Measurements from ENCODE around the gene MYL7.

Gene MYL7

DNA sequence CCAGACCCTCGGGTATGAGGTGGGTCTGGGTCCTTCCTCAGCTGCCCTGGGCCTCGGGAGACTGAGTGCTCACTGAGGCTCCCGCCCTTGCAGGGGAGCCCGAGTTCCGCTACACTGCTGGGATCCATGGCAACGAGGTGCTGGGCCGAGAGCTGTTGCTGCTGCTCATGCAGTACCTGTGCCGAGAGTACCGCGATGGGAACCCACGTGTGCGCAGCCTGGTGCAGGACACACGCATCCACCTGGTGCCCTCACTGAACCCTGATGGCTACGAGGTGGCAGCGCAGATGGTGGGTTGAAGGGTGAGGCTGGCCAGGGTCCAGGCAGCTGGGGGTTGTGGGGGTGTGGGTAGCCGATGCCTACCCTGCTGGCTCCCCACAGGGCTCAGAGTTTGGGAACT, 29.4 kb downstream of the MYL7 start:
- no peak for DNase-seq (ENCODE audit: low spot score)

DNA sequence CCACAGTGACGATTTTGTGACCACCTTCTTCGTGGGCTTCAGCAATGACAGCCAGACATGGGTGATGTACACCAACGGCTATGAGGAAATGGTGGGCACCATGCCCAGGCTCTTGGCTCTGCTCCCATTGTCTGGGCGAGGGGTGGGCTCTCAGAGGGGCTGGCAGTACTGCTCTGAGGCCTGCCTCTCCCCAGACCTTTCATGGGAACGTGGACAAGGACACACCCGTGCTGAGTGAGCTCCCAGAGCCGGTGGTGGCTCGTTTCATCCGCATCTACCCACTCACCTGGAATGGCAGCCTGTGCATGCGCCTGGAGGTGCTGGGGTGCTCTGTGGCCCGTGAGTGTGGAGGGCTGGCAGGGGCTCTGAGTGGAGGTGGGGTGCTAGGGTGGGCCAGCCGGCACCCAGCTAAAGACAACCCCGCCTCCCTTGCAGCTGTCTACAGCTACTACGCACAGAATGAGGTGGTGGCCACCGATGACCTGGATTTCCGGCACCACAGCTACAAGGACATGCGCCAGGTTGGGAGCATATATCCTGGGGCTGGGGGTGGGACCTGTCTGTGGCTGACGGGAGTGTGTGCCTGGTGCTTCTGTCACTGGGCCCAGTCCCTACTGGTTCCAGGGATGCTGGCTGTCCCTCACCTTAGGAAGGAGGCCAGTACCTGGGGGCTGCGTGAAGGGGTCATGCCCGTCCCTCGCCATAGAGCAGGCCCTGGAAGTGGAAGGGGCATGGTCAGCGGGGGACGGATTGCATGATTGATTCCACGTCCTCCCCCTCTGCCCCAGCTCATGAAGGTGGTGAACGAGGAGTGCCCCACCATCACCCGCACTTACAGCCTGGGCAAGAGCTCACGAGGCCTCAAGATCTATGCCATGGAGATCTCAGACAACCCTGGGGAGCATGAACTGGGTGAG, 30.2 kb downstream of the MYL7 start:
- DNase-seq (ENCODE audit: low spot score), result no peak

DNA sequence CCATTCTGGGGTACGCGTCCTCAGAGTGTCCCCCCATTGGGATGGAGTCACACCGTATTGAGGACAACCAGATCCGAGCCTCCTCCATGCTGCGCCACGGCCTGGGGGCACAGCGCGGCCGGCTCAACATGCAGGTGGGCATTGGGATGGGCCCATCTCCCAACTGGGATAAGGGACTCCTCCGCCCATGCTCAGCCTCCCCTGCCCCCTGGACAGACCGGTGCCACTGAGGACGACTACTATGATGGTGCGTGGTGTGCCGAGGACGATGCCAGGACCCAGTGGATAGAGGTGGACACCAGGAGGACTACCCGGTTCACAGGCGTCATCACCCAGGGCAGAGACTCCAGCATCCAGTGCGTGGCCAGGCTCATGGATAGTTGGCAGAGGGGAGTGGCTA, 31.1 kb downstream of the MYL7 start:
- no peak for DNase-seq (ENCODE audit: low spot score)

DNA sequence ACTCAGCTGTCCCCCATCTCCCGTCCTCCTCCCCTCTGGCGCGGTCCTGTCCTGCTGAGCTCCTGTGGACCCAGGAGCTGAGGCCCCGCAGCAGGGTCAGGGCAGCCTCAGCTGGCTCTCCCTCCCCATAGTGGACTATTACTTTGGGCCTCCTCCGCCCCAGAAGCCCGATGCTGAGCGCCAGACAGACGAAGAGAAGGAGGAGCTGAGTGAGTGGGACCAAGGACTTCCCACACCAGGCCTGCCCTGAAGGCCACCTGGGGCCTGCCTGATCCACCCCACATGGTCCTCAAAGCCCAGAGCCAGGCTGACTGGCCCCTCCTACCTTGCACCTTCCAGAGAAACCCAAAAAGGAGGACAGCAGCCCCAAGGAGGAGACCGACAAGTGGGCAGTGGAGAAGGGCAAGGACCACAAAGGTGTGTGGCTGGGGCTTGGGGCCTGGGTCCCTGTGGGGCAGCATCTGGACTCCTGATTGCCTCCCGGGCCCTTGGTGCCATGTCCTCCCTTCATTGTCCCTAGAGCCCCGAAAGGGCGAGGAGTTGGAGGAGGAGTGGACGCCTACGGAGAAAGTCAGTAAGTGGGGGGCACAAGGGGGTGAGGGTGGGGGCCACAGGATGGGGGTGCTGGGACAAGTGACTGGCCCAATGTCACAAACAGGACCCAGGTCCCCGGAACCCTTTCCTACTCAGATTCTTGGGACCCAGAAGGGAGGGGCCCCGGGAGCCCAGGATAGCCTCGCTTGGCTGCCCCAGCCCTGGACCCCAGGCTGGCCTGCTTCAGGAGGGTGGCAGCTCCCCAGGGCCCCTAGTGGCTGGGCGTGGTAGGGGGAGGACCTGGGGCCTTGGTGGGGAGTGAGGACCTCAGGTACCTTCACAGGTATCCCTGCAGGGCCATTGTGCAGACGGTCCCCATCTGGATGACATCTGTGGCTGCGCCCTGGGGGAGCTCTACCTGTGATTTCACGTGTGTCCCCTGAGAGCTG, 32.1 kb downstream of the MYL7 start:
- DNase-seq (ENCODE audit: low spot score), result no peak

DNA sequence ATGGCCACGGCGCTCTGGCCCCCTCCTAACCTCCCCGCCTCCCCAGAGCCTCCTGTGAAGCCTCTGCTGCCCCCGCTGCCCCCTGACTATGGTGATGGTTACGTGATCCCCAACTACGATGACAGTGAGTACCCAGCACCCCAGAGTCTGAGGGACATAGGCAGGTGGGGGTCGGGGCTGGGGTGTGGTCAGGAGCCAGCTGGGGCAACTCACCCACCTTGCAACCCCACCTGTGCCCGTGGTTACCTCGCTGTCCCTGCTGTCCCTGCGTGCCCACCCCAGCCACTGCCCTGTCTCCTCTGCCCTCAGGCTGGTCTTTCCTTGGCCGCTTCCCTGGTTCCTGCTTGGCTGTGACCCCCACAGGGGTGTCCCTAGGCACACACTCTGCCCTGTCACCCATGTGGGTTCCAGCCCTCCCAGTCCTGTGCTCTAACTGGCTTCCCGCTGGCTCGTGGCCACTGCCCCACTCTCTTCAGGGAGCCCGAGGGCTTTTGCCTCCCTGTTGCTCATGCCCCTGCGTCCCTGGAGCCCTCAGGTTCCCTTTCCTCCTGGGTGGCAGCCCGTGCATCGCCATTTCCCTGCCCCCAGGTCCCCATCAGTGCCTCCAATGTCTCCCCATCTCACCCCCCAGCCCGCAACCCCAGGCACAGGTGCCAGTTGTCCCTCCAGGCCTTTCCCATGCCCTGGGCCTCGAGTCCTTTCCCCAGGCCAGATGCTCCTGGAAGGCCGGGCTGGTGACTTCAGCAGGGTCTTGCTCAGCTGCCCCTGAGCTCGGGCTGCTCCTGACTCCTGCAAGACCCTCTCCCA, 33.0 kb downstream of the MYL7 start:
- no peak for DNase-seq (ENCODE audit: low spot score)

DNA sequence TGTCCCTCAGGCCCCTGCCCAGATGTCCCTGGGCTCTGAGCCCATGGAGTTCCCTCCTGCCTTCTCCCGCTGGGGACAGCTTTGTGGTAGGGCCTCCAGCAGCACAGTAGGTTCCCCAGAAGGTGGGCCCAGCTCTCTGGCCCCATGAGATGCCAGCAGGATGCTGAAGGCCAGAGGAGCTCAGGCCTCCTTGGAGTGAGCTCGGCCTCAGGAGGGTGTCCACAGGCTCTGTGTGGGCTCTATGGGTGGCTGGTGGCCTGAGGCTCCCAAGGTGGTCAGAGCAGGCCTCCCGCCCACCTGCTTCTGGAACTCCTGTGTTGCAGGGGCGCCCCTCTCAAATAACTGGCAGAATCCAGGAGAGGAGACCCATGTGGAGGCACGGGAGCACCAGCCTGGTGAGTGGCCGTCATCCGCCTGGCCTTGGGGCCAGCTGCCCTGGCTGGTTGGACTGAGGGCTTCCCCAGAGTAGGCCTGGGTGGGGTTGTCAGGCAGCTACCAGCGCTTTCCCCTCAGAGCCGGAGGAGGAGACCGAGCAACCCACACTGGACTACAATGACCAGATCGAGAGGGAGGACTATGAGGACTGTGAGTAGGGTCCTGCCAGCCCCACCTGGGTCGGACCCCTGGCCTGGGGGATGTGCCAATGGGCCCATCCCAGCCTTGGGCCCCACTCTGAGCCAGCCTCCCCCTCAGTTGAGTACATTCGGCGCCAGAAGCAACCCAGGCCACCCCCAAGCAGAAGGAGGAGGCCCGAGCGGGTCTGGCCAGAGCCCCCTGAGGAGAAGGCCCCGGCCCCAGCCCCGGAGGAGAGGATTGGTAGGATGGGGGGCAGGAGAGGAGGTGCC, 33.8 kb downstream of the MYL7 start:
- DNase-seq (ENCODE audit: low spot score), result no peak

DNA sequence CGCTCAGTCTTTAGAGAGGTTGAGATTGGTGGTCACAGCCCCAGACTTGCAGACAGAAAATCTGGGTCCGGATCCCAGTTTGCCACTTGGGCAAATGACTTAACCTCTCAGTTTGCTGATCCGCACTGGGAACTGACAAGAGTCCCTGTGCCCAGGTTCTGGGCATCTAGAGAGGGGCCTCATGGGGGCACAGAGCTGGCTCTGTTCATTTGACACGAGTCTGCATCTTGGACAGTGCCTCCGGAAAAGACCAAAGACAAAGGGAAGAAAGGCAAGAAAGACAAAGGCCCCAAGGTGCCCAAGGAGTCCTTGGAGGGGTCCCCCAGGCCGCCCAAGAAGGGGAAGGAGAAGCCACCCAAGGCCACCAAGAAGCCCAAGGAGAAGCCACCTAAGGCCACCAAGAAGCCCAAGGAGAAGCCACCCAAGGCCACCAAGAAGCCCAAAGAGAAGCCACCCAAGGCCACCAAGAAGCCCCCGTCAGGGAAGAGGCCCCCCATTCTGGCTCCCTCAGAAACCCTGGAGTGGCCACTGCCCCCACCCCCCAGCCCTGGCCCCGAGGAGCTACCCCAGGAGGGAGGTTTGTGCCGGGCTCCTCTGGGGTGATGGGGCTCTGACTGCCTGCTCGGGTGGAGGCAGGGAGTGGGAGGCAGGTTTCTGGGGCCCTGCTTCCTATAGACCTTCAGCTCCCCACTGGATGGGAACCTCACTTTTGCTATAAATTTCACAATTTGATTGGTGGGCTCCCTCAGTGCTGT, 34.6 kb downstream of the MYL7 start:
- no peak for DNase-seq (ENCODE audit: low spot score)

DNA sequence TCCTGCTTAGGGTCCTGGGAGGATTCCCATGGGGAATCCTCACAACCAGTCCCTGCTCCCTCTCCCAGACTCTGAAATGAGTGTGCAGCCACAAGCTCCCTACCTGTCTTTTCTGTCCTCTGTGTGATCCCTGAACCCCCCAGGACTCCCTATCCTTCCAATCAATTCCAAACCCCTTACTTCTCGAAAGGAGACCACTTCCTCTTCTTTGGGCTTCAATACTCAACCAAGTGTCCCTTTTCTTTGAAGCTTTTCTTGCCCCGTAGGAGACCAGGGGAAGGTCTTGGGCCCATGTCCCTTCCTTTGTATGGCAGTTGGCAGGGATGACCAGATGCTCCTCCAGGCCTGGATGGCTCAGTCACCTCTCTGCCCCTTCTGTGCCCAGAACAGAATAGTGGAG, 35.3 kb downstream of the MYL7 start:
- DNase-seq (ENCODE audit: low spot score), result no peak

DNA sequence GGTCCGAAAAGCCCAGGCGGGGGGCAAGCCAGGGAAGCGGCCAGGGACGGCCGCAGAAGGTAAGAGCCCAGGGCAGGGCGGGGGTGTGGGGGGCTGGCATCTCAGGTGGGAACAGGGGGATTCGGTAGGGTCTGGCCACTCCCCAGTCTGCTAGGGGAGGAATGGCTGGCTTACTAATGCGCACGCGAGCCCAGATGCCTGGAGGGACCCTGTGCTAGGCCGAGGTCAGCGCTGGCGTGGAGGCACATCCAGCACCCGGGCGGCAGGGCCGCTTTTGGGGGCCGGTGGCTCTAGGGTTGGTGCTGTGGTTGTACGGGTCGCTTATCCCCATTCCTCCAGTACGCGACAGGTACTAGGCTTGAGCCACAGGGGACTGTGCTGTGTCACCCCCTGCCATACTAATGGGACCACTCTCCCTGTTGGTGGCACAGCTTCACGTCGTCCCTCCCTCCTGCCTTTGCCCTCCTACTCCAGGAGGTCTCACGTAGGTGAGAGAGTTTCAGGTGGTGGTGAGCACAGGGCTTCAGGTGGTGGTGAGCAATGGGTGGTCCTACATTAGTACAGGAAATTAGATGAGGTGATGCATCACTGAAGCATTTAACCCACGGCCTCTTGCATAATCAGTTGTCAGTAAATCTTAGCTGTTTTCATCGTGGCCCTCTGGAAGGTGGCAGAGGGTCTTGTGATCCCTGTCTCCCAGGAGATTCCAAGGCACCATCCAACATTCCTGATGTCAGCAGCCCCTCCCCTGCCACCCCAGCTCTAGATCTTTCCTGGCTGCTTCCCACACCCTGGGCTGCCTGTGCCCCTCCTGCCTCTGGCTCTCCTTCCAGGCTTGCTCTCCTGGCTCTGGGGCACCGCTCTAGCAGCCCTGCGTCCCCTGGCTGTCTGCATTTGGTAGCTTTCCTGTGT, 36.0 kb downstream of the MYL7 start:
- DNase-seq (ENCODE audit: low spot score), result peak; percentile 73

DNA sequence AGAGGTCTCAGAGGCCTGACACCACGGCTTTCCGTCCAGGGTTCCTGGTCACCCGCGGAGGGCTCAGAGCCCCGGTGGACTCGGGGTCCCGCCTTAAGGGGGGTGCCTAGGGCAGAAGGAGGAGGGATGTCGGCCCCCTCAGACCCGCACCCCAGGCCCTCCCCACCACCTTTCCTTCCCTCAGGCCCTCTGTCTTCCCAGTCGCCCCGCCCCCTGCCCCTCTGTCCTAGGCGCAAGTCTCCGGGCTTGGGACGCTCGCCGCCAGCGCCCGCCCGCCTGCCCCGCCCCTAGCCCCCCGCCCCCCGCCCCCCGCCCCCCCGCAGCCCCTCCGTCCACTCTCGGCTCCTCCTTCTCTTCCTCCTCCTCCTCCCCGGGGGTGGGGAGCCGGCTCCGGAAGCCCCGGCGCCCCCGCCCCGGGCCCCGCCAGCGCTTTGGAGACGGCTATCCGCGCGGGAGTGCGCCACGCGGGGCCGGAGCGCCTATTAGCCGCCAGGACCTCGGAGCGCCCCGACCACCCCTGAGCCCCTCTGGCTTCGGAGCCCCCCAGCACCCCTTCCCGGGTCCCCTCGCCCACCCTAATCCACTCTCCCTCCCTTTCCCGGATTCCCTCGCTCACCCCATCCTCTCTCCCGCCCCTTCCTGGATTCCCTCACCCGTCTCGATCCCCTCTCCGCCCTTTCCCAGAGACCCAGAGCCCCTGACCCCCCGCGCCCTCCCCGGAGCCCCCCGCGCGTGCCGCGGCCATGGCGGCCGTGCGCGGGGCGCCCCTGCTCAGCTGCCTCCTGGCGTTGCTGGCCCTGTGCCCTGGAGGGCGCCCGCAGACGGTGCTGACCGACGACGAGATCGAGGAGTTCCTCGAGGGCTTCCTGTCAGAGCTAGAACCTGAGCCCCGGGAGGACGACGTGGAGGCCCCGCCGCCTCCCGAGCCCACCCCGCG, 36.9 kb downstream of the MYL7 start, which contains the start of gene AEBP1:
TSS of gene AEBP1 (plus strand) at position 423 of the 937 bp plus-strand sequence. CDS start at position 744, 321 bp downstream.
- DNase-seq (ENCODE audit: low spot score), result peak; percentile 66

DNA sequence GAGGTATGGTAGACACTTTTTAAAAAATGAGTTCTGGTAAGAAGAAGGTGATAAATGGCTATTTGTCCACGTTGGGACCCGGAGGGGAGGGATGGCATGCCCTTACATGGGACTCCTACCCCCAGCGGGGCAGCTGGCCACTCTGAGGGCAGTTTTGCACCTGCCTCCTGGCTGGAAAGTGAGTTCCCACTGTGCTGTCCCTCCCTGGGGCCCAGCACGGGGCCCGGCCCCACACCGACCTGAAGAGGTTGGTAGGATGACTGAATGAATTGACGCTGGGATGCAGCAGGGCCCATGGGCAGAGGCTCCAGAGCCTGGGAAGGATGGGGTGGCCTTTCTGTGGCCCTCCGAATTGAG, 37.6 kb downstream of the MYL7 start:
- no peak for DNase-seq (ENCODE audit: low spot score)

DNA sequence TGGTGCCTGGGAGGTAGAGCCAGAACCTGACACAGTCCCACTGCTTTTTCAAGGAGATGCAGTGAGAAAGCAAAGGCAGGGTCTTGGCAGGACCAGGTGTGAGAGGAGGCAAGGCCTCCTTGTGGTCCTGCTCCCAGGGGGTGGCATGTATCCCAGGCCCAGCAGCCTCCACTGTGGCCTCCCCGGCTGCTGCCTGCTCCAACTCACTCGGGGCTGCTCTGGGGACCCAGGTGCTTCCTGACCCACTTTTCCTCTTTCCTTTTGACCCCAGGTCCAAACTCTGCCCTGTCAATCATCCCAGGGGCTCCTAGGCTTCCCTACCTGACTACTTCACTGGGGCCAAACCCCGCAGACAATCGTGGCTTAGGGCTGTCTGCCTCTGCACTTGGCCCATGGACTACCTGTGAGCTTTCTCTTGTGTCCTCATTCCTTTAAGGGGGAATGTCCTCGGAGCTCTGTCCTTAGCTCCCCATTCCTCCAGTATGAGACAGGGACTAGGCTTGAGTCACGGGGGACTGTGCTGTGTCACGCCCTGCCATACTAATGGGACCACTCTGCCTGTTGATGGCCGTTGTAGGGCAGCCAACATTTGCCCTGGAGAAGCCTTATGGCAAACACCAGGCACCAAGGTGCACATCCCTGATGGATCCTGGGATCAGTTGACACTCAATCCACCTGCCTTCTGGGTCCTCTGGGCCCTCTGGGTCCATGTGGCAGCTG, 38.1 kb downstream of the MYL7 start:
- no peak for DNase-seq (ENCODE audit: low spot score)

DNA sequence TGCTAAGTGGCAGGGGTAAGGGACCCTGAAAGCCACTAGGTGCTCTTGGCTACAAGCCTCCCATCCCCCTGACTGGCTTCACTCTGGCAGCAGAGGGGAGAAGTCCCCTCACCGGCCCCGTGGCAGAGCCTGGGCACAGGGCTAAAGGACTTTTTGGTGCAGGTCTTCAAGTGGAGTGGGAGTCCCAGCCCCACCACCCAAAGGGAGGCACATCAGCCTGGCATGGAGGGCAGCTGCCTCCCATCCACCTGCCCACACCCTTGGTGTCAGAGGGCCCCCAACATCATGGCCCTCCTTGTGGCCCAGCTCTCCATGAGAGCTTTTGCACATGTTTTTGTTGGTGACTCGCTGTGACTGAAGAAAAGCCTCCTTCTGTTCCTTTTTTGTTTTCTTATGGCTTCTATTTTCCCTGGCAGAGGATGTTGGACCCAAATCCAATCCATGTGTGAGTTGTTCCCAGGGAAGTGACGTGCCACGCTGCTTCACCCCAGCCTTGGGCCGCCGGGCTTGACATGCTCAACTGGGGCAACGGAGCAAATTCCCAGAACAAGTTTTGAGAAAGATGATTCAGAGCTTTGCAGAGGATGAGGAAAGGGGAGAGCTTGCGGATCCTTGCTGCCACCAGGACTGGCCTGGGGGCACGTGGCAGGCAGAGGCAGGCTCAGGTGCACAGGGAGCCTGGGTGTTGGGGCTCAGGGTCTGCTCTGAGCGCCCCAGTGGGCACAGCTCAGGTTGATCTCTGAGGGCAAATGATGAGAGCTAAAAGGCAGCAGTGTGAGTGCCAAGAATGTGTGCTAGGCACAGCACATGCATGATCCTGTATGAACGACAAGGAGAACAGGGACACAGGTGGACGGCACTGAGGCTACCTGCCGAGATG, 38.9 kb downstream of the MYL7 start:
- DNase-seq (ENCODE audit: low spot score), result peak; percentile 90

DNA sequence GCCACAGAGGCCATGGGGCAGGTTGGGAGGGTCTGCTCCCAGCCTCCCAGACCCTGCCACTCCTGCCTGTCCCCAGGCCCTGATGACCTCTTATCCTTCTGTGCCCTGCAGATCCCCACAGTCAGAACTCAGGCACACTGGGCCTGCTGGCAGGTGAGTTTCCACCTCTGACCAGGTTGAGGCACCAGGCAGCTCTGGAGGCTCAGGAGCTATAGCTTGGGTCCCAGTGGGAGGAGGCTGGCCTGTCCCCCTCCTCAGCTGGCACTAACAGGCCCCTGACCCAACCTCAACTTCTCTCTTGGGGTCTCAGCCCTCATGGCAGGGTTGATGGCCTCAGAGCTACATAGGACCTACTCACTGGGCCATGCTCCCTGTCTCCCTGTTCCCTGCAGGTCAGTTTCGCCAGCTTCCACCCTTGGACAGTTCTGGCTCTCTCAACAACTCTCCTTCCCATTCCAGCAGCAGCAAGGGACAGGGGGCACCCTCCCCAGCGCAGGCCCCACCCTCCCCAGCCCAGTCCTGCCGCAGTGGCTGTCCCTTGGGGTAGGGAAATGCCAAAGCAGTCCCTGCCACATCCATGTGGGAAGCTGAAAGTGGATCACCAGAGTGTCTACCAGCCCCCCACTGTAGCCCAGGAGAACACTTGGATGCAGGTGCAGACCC, 39.7 kb downstream of the MYL7 start:
- no peak for DNase-seq (ENCODE audit: low spot score)

DNA sequence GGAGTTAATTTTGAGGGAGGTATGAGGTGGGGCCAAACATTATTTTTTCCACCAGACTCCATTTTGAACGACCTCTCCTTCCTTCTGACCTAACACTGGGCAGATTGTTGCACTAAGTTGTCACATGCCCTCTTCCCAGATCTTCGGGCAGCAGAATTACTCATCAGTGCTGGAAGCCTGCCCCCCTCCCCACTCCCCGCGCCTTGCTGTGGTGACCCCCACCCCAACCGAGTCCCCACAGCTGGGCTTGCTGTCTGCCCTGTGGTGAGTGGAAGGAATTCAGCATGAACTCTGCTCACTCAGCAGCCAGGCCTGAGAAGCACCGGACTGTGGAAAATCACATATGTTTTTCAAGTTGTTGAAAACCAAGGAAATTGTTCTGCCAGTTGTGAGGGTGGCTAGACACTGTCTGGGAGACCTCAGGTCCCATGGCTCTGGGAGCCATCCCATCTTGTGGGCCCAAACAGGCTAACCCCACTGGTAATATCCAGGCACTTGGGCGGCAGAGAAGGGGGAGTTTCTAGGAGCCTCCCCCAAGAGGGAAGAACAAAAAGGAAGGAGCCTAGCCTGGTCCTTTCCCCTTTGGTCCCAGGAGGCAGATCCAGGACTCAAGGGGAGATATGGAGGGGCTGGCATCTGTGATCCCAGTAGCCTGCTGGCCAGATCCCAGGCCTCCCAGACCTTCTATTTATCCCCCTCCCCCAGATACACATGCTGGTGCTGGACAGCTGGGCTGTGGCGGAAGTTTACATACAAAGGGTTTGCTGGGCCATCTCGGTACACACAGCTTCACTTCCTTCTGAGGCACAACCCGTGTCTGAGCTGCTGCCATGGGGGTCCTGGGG, 40.5 kb downstream of the MYL7 start:
- peak; percentile 69 for DNase-seq (ENCODE audit: low spot score)

Measured in AG20443 (cell line).